Glutamatergic neuron (in vitro differentiated cells): ENCODE results near the gene C8G. TPM values are rescaled to one million over a fixed set of nuclear protein-coding genes. Genes with fewer than 3 reads are reported as not detected.

Experiments used
- DNase-seq: peaks from one replicate; pipeline ENCODE4 v3.0.0; 2022
- H3K27ac Mint-ChIP-seq: one replicate; pipeline ENCODE4 v1.8.0; 2020; ENCODE audit warnings: mild to moderate bottlenecking, mixed read lengths, inconsistent platforms; ENCODE audit not compliant: unreplicated experiment
- H3K27me3 Mint-ChIP-seq: one replicate; pipeline ENCODE4 v1.8.0; 2020; ENCODE audit warnings: mild to moderate bottlenecking, moderate library complexity, mixed read lengths, inconsistent platforms; ENCODE audit not compliant: unreplicated experiment
- H3K36me3 Mint-ChIP-seq: one replicate; pipeline ENCODE4 v1.8.0; 2020; ENCODE audit warnings: mild to moderate bottlenecking, mixed read lengths, inconsistent platforms; ENCODE audit not compliant: unreplicated experiment
- H3K4me1 Mint-ChIP-seq: one replicate; pipeline ENCODE4 v1.8.0; 2020; ENCODE audit warnings: mild to moderate bottlenecking, low read depth, mixed read lengths, inconsistent platforms; ENCODE audit not compliant: unreplicated experiment
- H3K4me3 Mint-ChIP-seq: one replicate; pipeline ENCODE4 v1.8.0; 2020; ENCODE audit warnings: mild to moderate bottlenecking, mixed read lengths, inconsistent platforms; ENCODE audit not compliant: unreplicated experiment
- H3K9me3 Mint-ChIP-seq: one replicate; pipeline ENCODE4 v1.8.0; 2020; ENCODE audit warnings: mild to moderate bottlenecking, moderate library complexity, mixed read lengths, inconsistent platforms; ENCODE audit not compliant: unreplicated experiment
- total RNA-seq: library from RNA; stranded (reverse); fragmentation: NEBNext Ultra II Directional; extraction: Animal tissue kit (Norgen Biotek cat#: 25700); gene quantifications from one replicate; pipeline ENCODE4 v1.2.1, GENCODE V29; 2021; ENCODE audit not compliant: unreplicated experiment
- TF ChIP-seq, protein P1 (sequence below): fragments of 200-600 bp; sonication (generic); IDR thresholded peaks from one replicate; pipeline ENCODE4 v1.5.0; 2021; ENCODE audit not compliant: partially characterized antibody, unreplicated experiment

The C8G gene
- total RNA-seq, 1 donor from 2014 or later = 14.5 TPM

- Mint-ChIP-seq H3K4me1 (peaks cover 2% of the 10 kb centered on the region), H3K36me3 (no peaks in the 10 kb centered on the region), H3K9me3 (peaks cover 2% of the 10 kb centered on the region), H3K27ac (no peak overlapping the region), H3K4me3 (no peak overlapping the region), H3K27me3 (peaks cover 5% of the 10 kb centered on the region)
- TF ChIP-seq, protein P1, sequence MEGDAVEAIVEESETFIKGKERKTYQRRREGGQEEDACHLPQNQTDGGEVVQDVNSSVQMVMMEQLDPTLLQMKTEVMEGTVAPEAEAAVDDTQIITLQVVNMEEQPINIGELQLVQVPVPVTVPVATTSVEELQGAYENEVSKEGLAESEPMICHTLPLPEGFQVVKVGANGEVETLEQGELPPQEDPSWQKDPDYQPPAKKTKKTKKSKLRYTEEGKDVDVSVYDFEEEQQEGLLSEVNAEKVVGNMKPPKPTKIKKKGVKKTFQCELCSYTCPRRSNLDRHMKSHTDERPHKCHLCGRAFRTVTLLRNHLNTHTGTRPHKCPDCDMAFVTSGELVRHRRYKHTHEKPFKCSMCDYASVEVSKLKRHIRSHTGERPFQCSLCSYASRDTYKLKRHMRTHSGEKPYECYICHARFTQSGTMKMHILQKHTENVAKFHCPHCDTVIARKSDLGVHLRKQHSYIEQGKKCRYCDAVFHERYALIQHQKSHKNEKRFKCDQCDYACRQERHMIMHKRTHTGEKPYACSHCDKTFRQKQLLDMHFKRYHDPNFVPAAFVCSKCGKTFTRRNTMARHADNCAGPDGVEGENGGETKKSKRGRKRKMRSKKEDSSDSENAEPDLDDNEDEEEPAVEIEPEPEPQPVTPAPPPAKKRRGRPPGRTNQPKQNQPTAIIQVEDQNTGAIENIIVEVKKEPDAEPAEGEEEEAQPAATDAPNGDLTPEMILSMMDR = peak; percentile 27
- peak; percentile 77 for DNase-seq
Observed at GRCh38 chr9:136947955-136948510, 3.0 kb downstream of the C8G start.

GRCh38 chr9:136949239-136949816, 4.3 kb downstream of the C8G start:
- H3K9me3 Mint-ChIP-seq = peaks cover 2% of the 10 kb centered on the region

GRCh38 chr9:136949817-136950655, 5.0 kb downstream of the C8G start:
- H3K27ac Mint-ChIP-seq = peak overlapping the region; percentile 77
- H3K9me3 Mint-ChIP-seq = no peaks in the 10 kb centered on the region
- DNase-seq = peak; percentile 93
- TF ChIP-seq, protein P1 = no peak
- H3K27me3 Mint-ChIP-seq = peaks cover 6% of the 10 kb centered on the region
- H3K4me1 Mint-ChIP-seq = peaks cover 2% of the 10 kb centered on the region
- H3K36me3 Mint-ChIP-seq = no peaks in the 10 kb centered on the region
- peak overlapping the region; percentile 79 for H3K4me3 Mint-ChIP-seq

More at GRCh38 chr9:136949239-136949816, 4.3 kb downstream of the C8G start:
- Mint-ChIP-seq H3K27ac (no peak overlapping the region), H3K4me3 (peak overlapping the region; percentile 71), H3K27me3 (peaks cover 5% of the 10 kb centered on the region), H3K36me3 (no peaks in the 10 kb centered on the region), H3K4me1 (peaks cover 2% of the 10 kb centered on the region)
- no peak for DNase-seq
- TF ChIP-seq, protein P1 = no peak

- H3K27me3 Mint-ChIP-seq = peaks cover 8% of the 10 kb centered on the region
- no peak overlapping the region for H3K27ac Mint-ChIP-seq
- H3K4me3 Mint-ChIP-seq = peak overlapping the region; percentile 79
- H3K9me3 Mint-ChIP-seq = peaks cover 2% of the 10 kb centered on the region
- TF ChIP-seq, protein P1 = no peak
- no peak for DNase-seq
- peaks cover 2% of the 10 kb centered on the region for H3K4me1 Mint-ChIP-seq
- H3K36me3 Mint-ChIP-seq = no peaks in the 10 kb centered on the region
Observed at GRCh38 chr9:136950656-136951276, 5.7 kb downstream of the C8G start.
